Fibroblast of skin of back (primary cell): ENCODE results near the gene SLC4A1AP.
A peak's percentile ranks its signal among the peaks of the same experiment; 100 is the strongest.
"Not testable (repeated sequence)": the region's sequence is repeated elsewhere in the genome, so short reads cannot be mapped to it uniquely, and the experiment has no call there.

ENCODE experiments used
- DNase-seq: peaks from one replicate; pipeline ENCODE4 v3.0.0-alpha.2; 2013

Gene SLC4A1AP

GRCh38 chr2:27652790-27653189 lies 10.9 kb upstream of the SLC4A1AP start:
- DNase-seq, result no peak

GRCh38 chr2:27653397-27653796 lies 10.3 kb upstream of the SLC4A1AP start:
- DNase-seq, result peak; percentile 27

- DNase-seq, result peak; percentile 25
Observed at GRCh38 chr2:27655155-27655951, 8.3 kb upstream of the SLC4A1AP start.

GRCh38 chr2:27661371-27661770 lies 2.3 kb upstream of the SLC4A1AP start:
- DNase-seq, result no peak

GRCh38 chr2:27664154-27664574 lies 475 bp downstream of the SLC4A1AP start:
- DNase-seq, result no peak

GRCh38 chr2:27664622-27665363 lies 1.1 kb downstream of the SLC4A1AP start:
- no peak for DNase-seq

GRCh38 chr2:27667446-27667845 lies 3.8 kb downstream of the SLC4A1AP start:
- DNase-seq, result no peak

- DNase-seq, result no peak
Observed at GRCh38 chr2:27671235-27671634, 7.5 kb downstream of the SLC4A1AP start.

- DNase-seq, result no peak
Observed at GRCh38 chr2:27672723-27673486, 9.2 kb downstream of the SLC4A1AP start.

GRCh38 chr2:27680571-27680970 lies 16.9 kb downstream of the SLC4A1AP start:
- DNase-seq, result no peak

- peak; percentile 75 for DNase-seq
Observed at GRCh38 chr2:27681841-27682240, 18.2 kb downstream of the SLC4A1AP start.

- peak; percentile 95 for DNase-seq
Observed at GRCh38 chr2:27682334-27682771, 18.7 kb downstream of the SLC4A1AP start.

GRCh38 chr2:27683390-27684071 lies 19.8 kb downstream of the SLC4A1AP start:
- DNase-seq, result peak; percentile 90

- not testable (repeated sequence) for DNase-seq
Observed at GRCh38 chr2:27685006-27685405, 21.3 kb downstream of the SLC4A1AP start.

- no peak for DNase-seq
Observed at GRCh38 chr2:27685577-27685976, 21.9 kb downstream of the SLC4A1AP start.

- DNase-seq, result no peak
Observed at GRCh38 chr2:27687232-27687631, 23.5 kb downstream of the SLC4A1AP start.

- no peak for DNase-seq
Observed at GRCh38 chr2:27689424-27689823, 25.7 kb downstream of the SLC4A1AP start.

- no peak for DNase-seq
Observed at GRCh38 chr2:27690052-27690451, 26.4 kb downstream of the SLC4A1AP start.

- no peak for DNase-seq
Observed at GRCh38 chr2:27697660-27698059, 34.0 kb downstream of the SLC4A1AP start.

- peak; percentile 43 for DNase-seq
Observed at GRCh38 chr2:27701676-27702075, 38.0 kb downstream of the SLC4A1AP start.

- no peak for DNase-seq
Observed at GRCh38 chr2:27702302-27702701, 38.6 kb downstream of the SLC4A1AP start.

- DNase-seq, result peak; percentile 89
Observed at GRCh38 chr2:27703638-27704341, 40.1 kb downstream of the SLC4A1AP start.
